GM18505 (cell line): Measurements from ENCODE around the gene HYPK.
"Not testable (repeated sequence)": the region's sequence is repeated elsewhere in the genome, so short reads cannot be mapped to it uniquely, and the experiment has no call there.

Source experiments
- ATAC-seq: cut with Tn5 transposase; IDR thresholded peaks from one replicate; pipeline ENCODE4 v1.9.1; 2021; ENCODE audit not compliant: unreplicated experiment
- POLR2A ChIP-seq: IDR thresholded peaks from 4 replicates; pipeline ENCODE4 v1.6.1; 2011; ENCODE audit warnings: borderline replicate concordance; ENCODE audit not compliant: insufficient read depth, insufficient read length; ENCODE audit errors: extremely low read depth

The HYPK gene

GRCh38 chr15:43779016-43779415, 21.4 kb upstream of the HYPK start:
- ATAC-seq: no peak
- TF ChIP-seq POLR2A: no peak

GRCh38 chr15:43789409-43789808, 11.0 kb upstream of the HYPK start:
- no peak for ATAC-seq
- no peak for TF ChIP-seq POLR2A

GRCh38 chr15:43791993-43792760, 8.2 kb upstream of the HYPK start, which contains the start of gene SERF2:
TSS of gene SERF2 (plus strand) at chr15:43792320. CDS start at chr15:43792377, 57 bp downstream.
- peak; percentile 84 for ATAC-seq
- peak; percentile 93 for TF ChIP-seq POLR2A

GRCh38 chr15:43792761-43793476, 7.5 kb upstream of the HYPK start:
- TF ChIP-seq POLR2A: no peak
- no peak for ATAC-seq

GRCh38 chr15:43793647-43794046, 6.8 kb upstream of the HYPK start:
- TF ChIP-seq POLR2A: no peak
- no peak for ATAC-seq

- no peak for TF ChIP-seq POLR2A
- ATAC-seq: no peak
Measured at GRCh38 chr15:43794269-43795037, 5.9 kb upstream of the HYPK start.

GRCh38 chr15:43795197-43795596, 5.2 kb upstream of the HYPK start:
- no peak for TF ChIP-seq POLR2A
- no peak for ATAC-seq

GRCh38 chr15:43795997-43796396, 4.4 kb upstream of the HYPK start:
- TF ChIP-seq POLR2A: no peak
- ATAC-seq: no peak

GRCh38 chr15:43796566-43796965, 3.8 kb upstream of the HYPK start:
- no peak for TF ChIP-seq POLR2A
- no peak for ATAC-seq

- ATAC-seq: no peak
- no peak for TF ChIP-seq POLR2A
Measured at GRCh38 chr15:43799209-43799944, 1.0 kb upstream of the HYPK start.

GRCh38 chr15:43799945-43800285, 484 bp upstream of the HYPK start, which contains the start of gene SERINC4:
TSS of gene SERINC4 (minus strand) at chr15:43800220. CDS start at chr15:43799986, 234 bp downstream.
- TF ChIP-seq POLR2A: no peak
- no peak for ATAC-seq

- not testable (repeated sequence) for ATAC-seq
Measured at GRCh38 chr15:43802676-43803075, 2.3 kb downstream of the HYPK start.

- no peak for ATAC-seq
- TF ChIP-seq POLR2A: no peak
Measured at GRCh38 chr15:43808435-43808950, 8.1 kb downstream of the HYPK start.
